Neuron (in vitro differentiated cells): ENCODE data around the gene FUOM.
"Not testable (repeated sequence)": the region's sequence is repeated elsewhere in the genome, so short reads cannot be mapped to it uniquely, and the experiment has no call there.

Source experiments
- H2AFZ ChIP-seq: one replicate; pipeline ENCODE4 v1.6.1; 2013; ENCODE audit warnings: low read depth, mild to moderate bottlenecking, inconsistent platforms, low read length, moderate library complexity
- H3K27me3 ChIP-seq: one replicate; pipeline ENCODE4 v1.6.1; 2013; ENCODE audit warnings: low read length; ENCODE audit not compliant: insufficient read depth
- H3K36me3 ChIP-seq: one replicate; pipeline ENCODE4 v1.6.1; 2013; ENCODE audit warnings: low read length; ENCODE audit not compliant: insufficient read depth
- H3K4me1 ChIP-seq: one replicate; pipeline ENCODE4 v1.6.1; 2013; ENCODE audit warnings: low read length; ENCODE audit not compliant: insufficient read depth
- H3K4me3 ChIP-seq: 2 replicates; pipeline ENCODE4 v1.5.1; 2013; ENCODE audit warnings: mild to moderate bottlenecking, low read length, moderate library complexity
- H3K9me3 ChIP-seq: one replicate; pipeline ENCODE4 v1.6.1; 2013; ENCODE audit warnings: low read length

FUOM gene

DNA sequence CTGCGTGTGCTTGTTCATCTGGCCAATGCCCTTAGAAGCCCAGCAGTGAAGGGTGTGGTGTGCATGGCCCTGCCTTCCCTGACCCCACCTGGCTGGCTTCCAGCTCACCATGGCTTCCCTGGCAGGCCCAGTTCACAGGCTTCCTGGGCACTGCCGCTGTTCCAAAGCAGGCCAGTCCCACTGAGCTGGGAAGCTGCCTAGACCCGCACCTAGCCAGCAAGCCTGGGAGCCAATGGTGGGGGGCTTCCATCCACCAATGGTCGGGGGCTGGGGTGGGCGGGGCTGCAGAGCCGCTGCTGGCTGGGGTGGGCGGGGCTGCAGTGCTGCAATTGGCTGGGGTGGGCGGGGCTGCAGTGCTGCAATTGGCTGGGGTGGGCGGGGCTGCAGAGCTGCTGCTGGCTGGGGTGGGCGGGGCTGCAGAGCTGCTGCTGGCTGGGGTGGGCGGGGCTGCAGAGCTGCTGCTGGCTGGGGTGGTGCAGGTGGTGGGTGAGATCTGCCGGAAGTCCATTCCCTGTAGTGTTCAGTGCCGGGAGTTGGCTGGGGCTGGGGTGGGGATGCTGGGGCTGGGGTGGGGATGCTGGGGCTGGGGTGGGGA lies 33.5 kb downstream of the FUOM start:
- peaks cover 15% of the 10 kb centered on the region for H3K4me1 ChIP-seq

DNA sequence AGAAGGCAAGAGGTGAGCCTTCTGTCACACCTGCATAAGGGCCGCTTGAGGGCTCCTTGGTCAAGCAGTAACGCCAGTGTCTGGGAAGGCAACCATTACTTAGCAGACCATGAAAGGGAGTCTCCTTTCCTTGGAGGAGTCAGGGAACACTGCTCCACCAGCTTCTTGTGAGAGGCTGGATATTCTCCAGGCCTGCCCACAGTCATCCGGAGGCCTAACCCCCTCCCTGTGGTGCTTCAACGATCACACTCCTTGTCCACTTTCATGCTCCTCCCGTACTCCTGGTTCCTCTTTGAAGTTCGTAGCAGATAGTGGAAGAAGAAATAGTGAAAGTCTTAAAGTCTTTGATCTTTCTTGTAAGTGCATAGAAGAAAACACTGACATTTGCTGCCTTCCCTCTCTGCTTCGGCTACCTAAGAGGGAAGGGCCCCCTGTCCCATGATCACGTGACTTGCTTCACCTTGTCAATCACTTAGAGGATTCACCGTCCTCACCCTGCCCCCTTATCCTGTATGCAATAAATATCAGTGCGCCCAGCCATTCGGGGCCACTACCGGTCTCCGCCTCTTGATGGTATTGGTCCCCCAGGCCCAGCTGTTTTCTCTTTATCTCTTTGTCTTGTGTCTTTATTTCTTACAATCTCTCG lies 35.6 kb downstream of the FUOM start:
- H3K4me3 ChIP-seq, H2AFZ ChIP-seq, H3K9me3 ChIP-seq, H3K36me3 ChIP-seq: not testable (repeated sequence)
- peaks cover 15% of the 10 kb centered on the region for H3K4me1 ChIP-seq
- peaks cover 16% of the 10 kb centered on the region for H3K27me3 ChIP-seq

More for the DNA sequence above, 33.5 kb downstream of the FUOM start:
- H3K4me3 ChIP-seq: peak overlapping the region; percentile 2
- peaks cover 36% of the 10 kb centered on the region for H3K27me3 ChIP-seq
- H3K36me3 ChIP-seq: no peaks in the 10 kb centered on the region
- no peak overlapping the region for H2AFZ ChIP-seq
- H3K9me3 ChIP-seq: no peaks in the 10 kb centered on the region

DNA sequence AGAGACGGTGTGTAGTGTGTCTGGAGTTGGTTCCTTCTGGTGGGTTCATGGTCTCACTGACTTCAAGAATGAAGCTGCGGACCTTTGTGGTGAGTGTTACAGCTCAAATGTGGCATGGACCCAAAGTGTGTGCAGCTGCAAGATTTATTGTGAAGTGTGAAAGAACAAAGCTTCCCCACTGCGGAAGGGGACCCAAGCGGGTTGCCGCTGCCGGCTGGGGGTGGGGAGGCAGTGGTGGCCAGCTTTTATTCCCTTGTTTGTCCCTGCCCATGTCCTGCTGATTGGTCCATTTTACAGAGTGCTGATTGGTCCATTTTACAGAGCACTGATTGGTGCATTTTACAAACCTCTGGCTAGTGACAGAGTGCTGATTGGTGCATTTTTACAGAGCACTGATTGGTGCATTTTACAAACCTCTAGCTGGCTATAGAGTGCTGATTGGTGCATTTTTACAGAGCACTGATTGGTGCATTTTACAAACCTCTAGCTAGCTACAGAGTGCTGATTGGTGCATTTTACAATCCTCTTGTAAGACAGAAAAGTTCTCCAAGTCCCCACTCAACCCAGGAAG lies 36.9 kb downstream of the FUOM start:
- H2AFZ ChIP-seq, H3K4me1 ChIP-seq, H3K4me3 ChIP-seq, H3K9me3 ChIP-seq, H3K27me3 ChIP-seq, H3K36me3 ChIP-seq: not testable (repeated sequence)

DNA sequence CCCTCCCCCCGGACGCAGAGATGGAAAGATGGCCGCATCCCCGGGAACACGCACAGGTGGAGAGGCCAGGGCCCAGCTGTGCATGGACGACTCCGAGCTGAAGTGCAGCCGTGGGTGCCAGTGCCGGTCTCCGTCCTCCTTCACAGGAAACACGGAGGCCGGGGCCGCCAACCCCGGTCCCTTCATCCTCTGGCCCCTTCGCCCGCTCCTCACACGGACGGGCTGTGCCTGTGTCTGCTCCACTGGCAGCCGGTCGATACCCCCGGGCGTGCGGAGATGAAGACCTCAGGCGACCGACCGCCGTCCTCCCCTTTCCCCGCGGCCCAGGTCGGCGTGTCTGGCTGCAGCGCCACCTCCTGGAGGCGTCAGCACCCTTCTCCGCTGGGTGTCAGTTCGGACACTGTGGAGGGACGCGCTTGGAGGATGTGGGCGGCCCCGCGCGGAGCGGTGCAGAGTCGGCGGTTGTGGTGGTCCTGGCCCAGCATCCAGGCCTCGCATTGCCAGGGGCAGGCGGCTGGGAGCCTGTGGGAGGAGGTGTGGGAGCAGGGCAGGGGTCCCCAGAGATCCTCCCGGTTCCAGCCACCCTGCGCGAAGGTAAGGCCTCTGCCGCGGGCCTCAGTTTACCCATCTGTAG lies 39.2 kb downstream of the FUOM start:
- no peaks in the 10 kb centered on the region for H3K36me3 ChIP-seq
- H3K27me3 ChIP-seq: no peaks in the 10 kb centered on the region
- H2AFZ ChIP-seq: no peak overlapping the region
- peak overlapping the region; percentile 52 for H3K4me3 ChIP-seq
- H3K9me3 ChIP-seq: no peaks in the 10 kb centered on the region
- H3K4me1 ChIP-seq: no peaks in the 10 kb centered on the region

DNA sequence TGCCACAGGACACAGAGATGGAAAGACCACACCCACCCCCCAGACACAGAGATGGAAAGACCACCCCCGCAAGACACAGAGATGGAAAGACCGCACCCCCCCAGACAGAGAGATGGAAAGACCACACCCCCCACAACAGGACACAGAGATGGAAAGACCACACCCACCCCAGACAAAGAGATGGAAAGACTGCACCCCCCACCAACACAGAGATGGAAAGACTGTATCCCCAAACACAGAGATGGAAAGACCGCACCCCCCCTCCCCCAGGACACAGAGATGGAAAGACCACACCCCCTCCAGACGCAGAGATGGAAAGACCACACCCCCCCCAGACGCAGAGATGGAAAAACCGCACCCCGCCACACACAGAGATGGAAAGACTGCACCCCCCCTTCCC lies 41.1 kb downstream of the FUOM start:
- peaks cover 5% of the 10 kb centered on the region for H3K36me3 ChIP-seq
- H3K4me3 ChIP-seq: no peak overlapping the region
- no peaks in the 10 kb centered on the region for H3K9me3 ChIP-seq
- H3K4me1 ChIP-seq: no peaks in the 10 kb centered on the region
- no peak overlapping the region for H2AFZ ChIP-seq
- no peaks in the 10 kb centered on the region for H3K27me3 ChIP-seq

DNA sequence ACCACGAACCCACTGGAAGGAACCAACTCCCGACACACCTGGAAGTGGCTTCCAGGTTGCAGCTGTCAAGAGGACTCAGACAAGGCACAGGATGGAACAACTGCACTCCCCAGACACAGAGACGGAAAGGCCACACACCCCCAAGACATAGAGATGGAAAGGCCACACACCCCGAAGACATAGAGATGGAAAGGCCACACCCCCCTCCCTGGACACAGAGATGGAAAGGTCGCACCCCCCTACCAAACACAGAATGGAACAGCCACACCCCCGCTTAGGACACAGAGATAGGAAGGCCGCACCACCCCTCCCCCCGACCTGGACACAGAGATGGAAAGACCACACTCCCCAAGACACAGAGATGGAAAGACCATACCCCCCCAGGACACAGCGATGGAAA lies 41.6 kb downstream of the FUOM start:
- Histone ChIP-seq H3K9me3 (no peaks in the 10 kb centered on the region), H3K4me3 (no peak overlapping the region), H3K36me3 (peaks cover 10% of the 10 kb centered on the region), H3K27me3 (no peaks in the 10 kb centered on the region), H2AFZ (no peak overlapping the region), H3K4me1 (no peaks in the 10 kb centered on the region)

DNA sequence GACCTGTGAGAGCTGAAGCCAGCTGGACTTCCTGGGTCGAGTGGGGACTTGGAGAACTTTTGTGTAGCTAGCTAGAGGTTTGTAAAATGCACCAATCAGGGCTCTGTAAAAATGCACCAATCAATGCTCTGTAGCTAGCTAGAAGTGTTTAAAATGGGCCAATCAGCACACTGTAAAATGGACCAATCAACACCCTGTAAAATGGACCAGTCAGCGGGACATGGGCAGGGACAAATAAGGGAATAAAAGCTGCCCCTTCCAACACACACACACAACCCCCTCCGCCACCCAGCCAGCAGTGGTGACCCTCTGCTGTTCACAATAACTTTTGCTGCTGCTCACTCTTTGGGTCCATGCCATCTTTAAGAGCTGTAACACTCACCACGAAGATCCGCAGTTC lies 42.0 kb downstream of the FUOM start:
- H3K4me3 ChIP-seq: no peak overlapping the region
- peaks cover 10% of the 10 kb centered on the region for H3K36me3 ChIP-seq
- H3K4me1 ChIP-seq: no peaks in the 10 kb centered on the region
- H3K9me3 ChIP-seq: no peaks in the 10 kb centered on the region
- H3K27me3 ChIP-seq: no peaks in the 10 kb centered on the region
- no peak overlapping the region for H2AFZ ChIP-seq

DNA sequence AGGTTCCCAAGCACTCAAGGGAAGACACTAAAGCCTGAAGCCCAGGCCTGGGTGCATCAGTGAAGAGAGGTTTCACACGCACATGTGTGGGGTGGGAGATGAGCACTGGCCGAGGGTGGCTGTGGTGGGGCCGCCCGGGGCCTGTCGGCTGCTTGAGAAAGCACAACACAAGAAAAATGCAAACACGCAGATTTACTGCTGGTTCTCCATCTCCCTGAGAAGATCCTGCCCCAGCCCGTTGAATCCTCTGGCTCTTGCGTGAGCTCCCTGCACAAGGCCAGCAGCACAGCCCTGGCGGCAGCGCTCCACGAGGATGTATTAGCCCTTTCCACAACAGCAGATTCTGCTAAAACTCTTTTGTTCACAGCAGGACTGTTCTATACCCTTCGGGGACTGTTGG lies 42.9 kb downstream of the FUOM start:
- H3K27me3 ChIP-seq: no peaks in the 10 kb centered on the region
- H3K4me1 ChIP-seq: no peaks in the 10 kb centered on the region
- H3K36me3 ChIP-seq: peaks cover 18% of the 10 kb centered on the region
- no peaks in the 10 kb centered on the region for H3K9me3 ChIP-seq
- no peak overlapping the region for H3K4me3 ChIP-seq
- H2AFZ ChIP-seq: no peak overlapping the region

DNA sequence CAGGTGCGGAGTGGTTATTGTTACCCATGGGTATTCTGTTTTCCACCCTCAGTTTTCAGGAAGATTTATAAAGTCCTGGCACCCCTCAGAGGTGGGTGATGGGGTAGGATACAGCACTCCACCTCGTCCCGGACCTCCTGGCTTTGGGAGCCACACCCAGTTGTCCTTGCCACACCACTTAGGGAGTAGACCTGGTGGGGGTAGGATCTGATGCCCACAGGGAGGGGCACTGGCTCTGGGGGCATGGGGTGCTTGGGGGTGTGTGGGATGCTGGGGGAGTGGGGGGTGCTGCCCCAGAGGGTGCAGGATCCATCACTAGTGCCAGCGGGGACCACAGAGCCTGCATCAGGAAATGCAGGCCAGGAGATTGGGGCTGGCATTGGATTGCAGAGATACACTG lies 44.6 kb downstream of the FUOM start:
- H3K4me3 ChIP-seq: no peak overlapping the region
- no peaks in the 10 kb centered on the region for H3K27me3 ChIP-seq
- no peaks in the 10 kb centered on the region for H3K9me3 ChIP-seq
- H2AFZ ChIP-seq: no peak overlapping the region
- H3K4me1 ChIP-seq: peaks cover 6% of the 10 kb centered on the region
- H3K36me3 ChIP-seq: peaks cover 21% of the 10 kb centered on the region

DNA sequence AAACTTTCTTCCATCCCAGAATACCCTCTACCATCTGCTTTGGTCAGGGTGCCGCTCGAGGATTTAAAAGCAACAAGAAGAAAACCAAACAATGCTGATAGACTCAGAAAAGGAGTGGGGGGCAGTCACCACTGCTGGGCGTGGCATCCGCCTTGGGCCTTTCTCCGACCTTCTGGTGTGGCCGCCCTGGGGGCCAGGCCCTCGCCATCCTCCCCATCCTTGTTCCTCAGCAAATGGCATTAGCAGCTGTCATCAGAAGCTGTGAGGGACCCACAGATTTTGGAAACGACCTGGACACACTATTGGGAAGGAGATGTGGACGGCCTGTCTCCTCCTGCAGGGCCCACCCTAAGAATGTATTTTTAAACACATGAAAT lies 45.1 kb downstream of the FUOM start:
- Histone ChIP-seq H3K4me1 (peaks cover 10% of the 10 kb centered on the region), H3K9me3 (no peaks in the 10 kb centered on the region), H3K36me3 (peaks cover 21% of the 10 kb centered on the region), H3K4me3 (no peak overlapping the region), H2AFZ (no peak overlapping the region), H3K27me3 (no peaks in the 10 kb centered on the region)

DNA sequence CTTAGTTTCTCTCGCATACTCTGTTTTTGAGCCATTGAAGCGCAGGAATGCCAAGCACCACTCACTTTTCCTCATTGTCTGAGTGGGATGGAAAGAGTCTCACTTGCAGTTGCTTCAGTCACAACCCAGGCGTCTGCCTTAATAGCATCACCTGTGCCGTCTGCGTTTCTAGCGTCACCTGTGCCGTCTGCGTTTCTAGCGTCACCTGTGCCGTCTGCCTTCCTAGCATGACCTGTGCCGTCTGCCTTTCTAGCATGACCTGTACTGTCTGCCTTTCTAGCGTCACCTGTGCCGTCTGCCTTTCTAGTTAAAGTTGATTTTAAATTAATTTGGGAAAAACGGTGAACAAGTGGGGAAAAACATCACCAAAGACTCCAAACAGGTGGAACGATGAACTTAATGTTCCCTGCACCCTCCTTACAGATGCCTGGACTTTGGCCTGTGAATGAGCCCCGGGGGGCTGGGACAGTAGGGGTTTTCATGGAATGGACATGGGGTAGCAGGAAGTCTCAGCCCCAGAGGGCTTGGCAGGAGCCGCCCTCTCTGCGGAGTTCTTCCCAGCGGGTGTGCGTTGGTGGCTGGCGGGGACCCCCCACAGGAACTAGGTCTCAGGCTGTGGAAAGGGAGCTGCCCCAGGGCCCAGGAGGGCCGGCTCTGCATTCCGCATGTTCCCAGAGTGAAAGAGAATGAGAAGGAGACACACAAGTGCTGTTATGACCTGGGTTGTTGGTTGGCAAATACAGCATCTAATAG lies 45.6 kb downstream of the FUOM start:
- Histone ChIP-seq H3K9me3 (no peaks in the 10 kb centered on the region), H3K4me1 (peaks cover 16% of the 10 kb centered on the region), H3K27me3 (no peaks in the 10 kb centered on the region), H2AFZ (no peak overlapping the region), H3K36me3 (peaks cover 21% of the 10 kb centered on the region), H3K4me3 (no peak overlapping the region)

DNA sequence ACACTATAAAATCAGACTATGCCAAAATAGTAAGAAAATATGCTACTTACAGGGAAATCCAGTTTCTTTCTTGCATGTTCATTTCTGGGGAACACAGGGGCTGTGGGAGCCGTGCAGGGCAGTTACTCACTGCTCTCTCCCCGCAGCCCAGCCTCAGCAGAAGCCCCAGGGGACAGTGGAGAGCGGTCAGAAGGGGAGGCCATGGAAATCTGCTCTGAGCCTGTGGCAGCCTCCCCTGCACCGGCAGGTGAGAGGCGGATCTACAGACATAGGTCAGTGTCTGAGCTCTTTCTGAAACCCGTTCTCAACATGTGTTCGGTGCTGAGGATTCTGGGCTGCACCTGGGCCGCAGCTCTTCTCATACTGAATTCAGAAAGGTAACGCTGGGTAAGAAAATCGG lies 46.2 kb downstream of the FUOM start:
- H3K4me1 ChIP-seq: peaks cover 20% of the 10 kb centered on the region
- peaks cover 21% of the 10 kb centered on the region for H3K36me3 ChIP-seq
- H2AFZ ChIP-seq: no peak overlapping the region
- H3K4me3 ChIP-seq: no peak overlapping the region
- no peaks in the 10 kb centered on the region for H3K27me3 ChIP-seq
- no peaks in the 10 kb centered on the region for H3K9me3 ChIP-seq

DNA sequence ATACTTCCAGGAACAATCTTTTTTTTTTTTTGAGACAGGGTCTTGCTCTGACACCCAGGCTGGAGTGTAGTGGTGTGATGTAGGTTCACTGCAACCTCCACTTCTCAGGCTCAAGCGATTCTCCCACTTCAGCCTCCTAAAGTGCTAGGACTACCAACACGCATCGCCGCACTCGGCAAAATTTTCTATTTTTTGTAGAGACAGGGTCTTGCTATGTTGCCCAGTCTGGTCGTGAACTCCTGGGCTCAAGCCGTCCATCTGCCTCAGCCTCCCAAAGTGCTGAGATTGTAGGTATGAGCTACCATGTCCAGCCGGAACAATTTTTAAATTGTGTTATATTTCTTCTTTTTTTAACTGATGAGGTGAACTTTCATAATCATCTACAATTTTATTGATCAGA lies 47.0 kb downstream of the FUOM start:
- Histone ChIP-seq H3K9me3 (no peaks in the 10 kb centered on the region), H3K4me1 (peaks cover 20% of the 10 kb centered on the region), H2AFZ (no peak overlapping the region), H3K4me3 (no peak overlapping the region), H3K36me3 (peaks cover 21% of the 10 kb centered on the region), H3K27me3 (no peaks in the 10 kb centered on the region)
